Peyer's patch (tissue), 4 donors: ENCODE data around the gene GPHB5.

Experiments
- CTCF ChIP-seq, 6 experiments: fragments of 450-650 bp in 4 of 6; fragments of 200-600 bp in 2 of 6; sonication (generic) in 1 of 6; IDR thresholded peaks; one replicate each; pipeline ENCODE4 v1.5.1; 2017 to 2019; ENCODE audit warnings: antibody characterized with exemption in 6 of 6, mild to moderate bottlenecking in 3 of 6, moderate library complexity in 1 of 6
- POLR2A ChIP-seq, 2 donors: fragments of 450-650 bp; IDR thresholded peaks; one replicate each; pipeline ENCODE4 v1.5.1; 2017; ENCODE audit warnings: antibody characterized with exemption in 2 of 2, mild to moderate bottlenecking in 2 of 2, moderate library complexity in 2 of 2

GRCh38 chr14:63342371-63342770 is 23.6 kb upstream of the GPHB5 start:
- TF ChIP-seq CTCF (IDR thresholded peaks at IDR 0.05) (no peak), POLR2A (IDR thresholded peaks at IDR 0.05) (no peak)
